IMR-90 (cell line): Measurements from ENCODE around the gene TGFB2. TPM values are rescaled to one million over a fixed set of nuclear protein-coding genes. Genes with fewer than 3 reads are reported as not detected.

Experiments
- ATAC-seq: fragments of 200-7000 bp; cut with Tn5 transposase; 2 replicates; pipeline ENCODE4 v1.9.1; 2020; ENCODE audit warnings: low read depth, mild to moderate bottlenecking, moderate library complexity
- BruUV-seq: library from RNA; stranded (reverse); fragments of 400-500 nt; replicated peaks from 2 replicates; lab custom pipeline; 2021; lab: Mats Ljungman, UMichigan
- CTCF ChIA-PET: fragments of 300-600 bp; formaldehyde crosslinking; extraction: SDS; loops from one replicate; lab custom pipeline; 2021; ENCODE audit warnings: antibody characterized with exemption; lab: Yijun Ruan, JAX
- POLR2A ChIA-PET: fragments of 300-600 bp; sonication (Branson Sonifier 250); formaldehyde crosslinking; loops from one replicate; lab custom pipeline; 2022; ENCODE audit warnings: antibody characterized with exemption; ENCODE audit not compliant: unreplicated experiment; lab: Charles Lee
- DNase-seq: peaks from one replicate; pipeline ENCODE4 v3.0.0; 2013
- H2AFZ ChIP-seq: replicated peaks from 2 replicates; pipeline ENCODE3; 2013; ENCODE audit warnings: low read length, mild to moderate bottlenecking; ENCODE audit not compliant: poor library complexity
- H2AK5ac ChIP-seq: 2 replicates; pipeline ENCODE4 v1.6.1; 2013; ENCODE audit warnings: low read depth, low read length, inconsistent platforms
- H2AK9ac ChIP-seq: replicated peaks from 2 replicates; pipeline ENCODE3; 2013; ENCODE audit warnings: mild to moderate bottlenecking, low read depth, low read length, moderate library complexity; ENCODE audit not compliant: poor library complexity
- H2BK120ac ChIP-seq: 2 replicates; pipeline ENCODE4 v1.6.1; 2013; ENCODE audit warnings: low read depth, low read length, inconsistent platforms
- H2BK15ac ChIP-seq: 3 replicates; pipeline ENCODE4 v1.6.1; 2013; ENCODE audit warnings: low read depth, low read length, inconsistent platforms
- H2BK20ac ChIP-seq: 2 replicates; pipeline ENCODE4 v1.6.1; 2013; ENCODE audit warnings: low read depth, mild to moderate bottlenecking, inconsistent platforms, low read length, moderate library complexity
- H2BK5ac ChIP-seq: 2 replicates; pipeline ENCODE4 v1.6.1; 2013; ENCODE audit warnings: mild to moderate bottlenecking, low read depth, low read length, inconsistent platforms; ENCODE audit not compliant: poor library complexity, severe bottlenecking
- H3K14ac ChIP-seq: replicated peaks from 2 replicates; pipeline ENCODE4 v1.6.1; 2013; ENCODE audit warnings: low read depth, low read length, inconsistent platforms
- H3K18ac ChIP-seq: 2 replicates; pipeline ENCODE4 v1.6.1; 2013; ENCODE audit warnings: low read depth, low read length, control low read depth
- H3K23ac ChIP-seq: 2 replicates; pipeline ENCODE4 v1.6.1; 2013; ENCODE audit warnings: low read depth, low read length, inconsistent platforms
- H3K27ac ChIP-seq: 2 replicates; pipeline ENCODE4 v1.5.1; 2013; ENCODE audit warnings: mild to moderate bottlenecking, control low read depth, low read length; ENCODE audit not compliant: insufficient read depth
- H3K27me3 ChIP-seq: 2 replicates; pipeline ENCODE4 v1.6.1; 2013; ENCODE audit warnings: low read length; ENCODE audit not compliant: control insufficient read depth, insufficient read depth
- H3K36me3 ChIP-seq: 2 replicates; pipeline ENCODE4 v1.6.1; 2013; ENCODE audit warnings: low read length, mixed read lengths; ENCODE audit not compliant: control insufficient read depth, insufficient read depth
- H3K4ac ChIP-seq: 2 replicates; pipeline ENCODE4 v1.6.1; 2013; ENCODE audit warnings: low read depth, low read length, inconsistent platforms
- H3K4me1 ChIP-seq: 2 replicates; pipeline ENCODE4 v1.6.1; 2013; ENCODE audit warnings: low read length, mixed read lengths; ENCODE audit not compliant: control insufficient read depth, insufficient read depth
- H3K4me2 ChIP-seq: 2 replicates; pipeline ENCODE4 v1.6.1; 2013; ENCODE audit warnings: low read depth, mild to moderate bottlenecking, control low read depth, low read length, moderate library complexity
- H3K4me3 ChIP-seq: 2 replicates; pipeline ENCODE4 v1.5.1; 2013; ENCODE audit warnings: low read depth, mild to moderate bottlenecking, control low read depth, low read length, moderate library complexity; ENCODE audit not compliant: insufficient read depth
- H3K56ac ChIP-seq: 2 replicates; pipeline ENCODE4 v1.6.1; 2013; ENCODE audit warnings: low read length, inconsistent platforms; ENCODE audit not compliant: insufficient read depth; ENCODE audit errors: extremely low read depth
- H3K79me1 ChIP-seq, 2 experiments: 2 replicates each; pipeline ENCODE4 v1.6.1; 2013; ENCODE audit warnings: low read length in 2 of 2, inconsistent platforms in 1 of 2, low read depth in 1 of 2
- H3K9ac ChIP-seq: 2 replicates; pipeline ENCODE4 v1.6.1; 2013; ENCODE audit warnings: low read depth, low read length, control low read depth
- H3K9me1 ChIP-seq: 2 replicates; pipeline ENCODE4 v1.6.1; 2013; ENCODE audit warnings: low read length, inconsistent platforms; ENCODE audit not compliant: insufficient read depth
- H3K9me3 ChIP-seq: 2 replicates; pipeline ENCODE4 v1.6.1; 2013; ENCODE audit warnings: low read length; ENCODE audit not compliant: control insufficient read depth, insufficient read depth
- H4K20me1 ChIP-seq: 2 replicates; pipeline ENCODE4 v1.6.1; 2013; ENCODE audit warnings: low read length, inconsistent platforms; ENCODE audit not compliant: insufficient read depth
- H4K5ac ChIP-seq: 2 replicates; pipeline ENCODE4 v1.6.1; 2013; ENCODE audit warnings: mild to moderate bottlenecking, low read depth, low read length, control low read depth
- H4K8ac ChIP-seq, 2 experiments: 2 replicates each; pipeline ENCODE4 v1.6.1; 2013; ENCODE audit warnings: low read depth in 2 of 2, low read length in 2 of 2, control low read depth in 1 of 2, inconsistent platforms in 1 of 2
- H4K91ac ChIP-seq: 2 replicates; pipeline ENCODE4 v1.6.1; 2013; ENCODE audit warnings: low read depth, low read length, inconsistent platforms; ENCODE audit not compliant: insufficient read depth
- CEBPB ChIP-seq: IDR thresholded peaks from 2 replicates; pipeline ENCODE4 v1.6.1; 2012; ENCODE audit warnings: low read depth, low read length, improper control_type of control experiment
- CHD1 ChIP-seq: IDR thresholded peaks from 2 replicates; pipeline ENCODE4 v1.6.1; 2012; ENCODE audit warnings: low read depth, low read length, improper control_type of control experiment
- FOS ChIP-seq: fragments of 150-350 bp; IDR thresholded peaks from 2 replicates; pipeline ENCODE4 v1.6.1; 2016; ENCODE audit warnings: low read depth, low read length
- MAFK ChIP-seq: IDR thresholded peaks from 2 replicates; pipeline ENCODE4 v1.6.1; 2012; ENCODE audit warnings: low read depth, low read length, improper control_type of control experiment
- MAZ ChIP-seq: IDR thresholded peaks from 2 replicates; pipeline ENCODE4 v1.6.1; 2012; ENCODE audit warnings: low read depth, mild to moderate bottlenecking, low read length, improper control_type of control experiment, moderate library complexity, borderline replicate concordance
- MXI1 ChIP-seq: IDR thresholded peaks from 2 replicates; pipeline ENCODE4 v1.6.1; 2012; ENCODE audit warnings: low read depth, mild to moderate bottlenecking, low read length, moderate library complexity, borderline replicate concordance
- POLR2A ChIP-seq: IDR thresholded peaks from 2 replicates; pipeline ENCODE4 v1.6.1; 2012; ENCODE audit warnings: mild to moderate bottlenecking, low read depth, low read length
- RAD21 ChIP-seq: IDR thresholded peaks from 2 replicates; pipeline ENCODE4 v1.6.1; 2012; ENCODE audit warnings: low read length, improper control_type of control experiment
- RFX5 ChIP-seq: IDR thresholded peaks from 2 replicates; pipeline ENCODE4 v1.8.0; 2012; ENCODE audit warnings: low read depth, mild to moderate bottlenecking, low read length, moderate library complexity
- SMC3 ChIP-seq: fragments of 150-350 bp; IDR thresholded peaks from 2 replicates; pipeline ENCODE4 v1.6.1; 2016; ENCODE audit warnings: low read depth, mild to moderate bottlenecking, antibody characterized with exemption, low read length, moderate library complexity
- WGBS, 2 experiments: methylation state at CpG; one replicate each; pipeline versions ENCODE4 v1.1.5 to v1.1.7; 2013; ENCODE audit warnings: missing lambda C conversion rate in 2 of 2; ENCODE audit not compliant: insufficient read length in 1 of 2; ENCODE audit errors: extremely low coverage in 2 of 2; 5-methylcytosine and 5-hydroxymethylcytosine counted together
- dilution Hi-C: fragments of 300-500 bp; cut with HindIII; formaldehyde crosslinking; loops from one replicate; pipeline ENCODE4 v1.14.3; 2018; ENCODE audit warnings: low sequenced_read_pairs; ENCODE audit not compliant: unreplicated experiment
- in situ Hi-C: fragments of 300-500 bp; cut with MboI; formaldehyde crosslinking; loops from 3 replicates; pipeline ENCODE4 v1.14.3; 2019; ENCODE audit warnings: low sequenced_read_pairs, inconsistent platforms, mixed read lengths
- intact Hi-C: fragments of 100-400 bp; cut with micrococcal nuclease; formaldehyde crosslinking; loops from 2 replicates; pipeline ENCODE4 v1.10.0; 2022
- polyA plus RNA-seq, 3 experiments: library from polyadenylated mRNA; depleted of rRNA; stranded (reverse); fragments of >200 nt; gene quantifications; 2 replicates each; pipeline ENCODE4 v1.2.3, GENCODE V29; 2012; ENCODE audit warnings: low replicate concordance in 1 of 3
- total RNA-seq: library from RNA; depleted of rRNA; stranded (reverse); fragments of >200 nt; gene quantifications from 2 replicates; pipeline ENCODE4 v1.2.3, GENCODE V29; 2012
- TF ChIP-seq, protein P1 (sequence below): fragments of 150-350 bp; IDR thresholded peaks from 2 replicates; pipeline ENCODE4 v1.6.1; 2017; ENCODE audit warnings: mild to moderate bottlenecking, antibody characterized with exemption, low read length, low read depth
- TF ChIP-seq, protein P2 (sequence below): fragments of 150-350 bp; IDR thresholded peaks from 2 replicates; pipeline ENCODE4 v1.6.1; 2016; ENCODE audit warnings: low read depth, mild to moderate bottlenecking, low read length, moderate library complexity, borderline replicate concordance

Gene TGFB2
- total and polyA plus RNA-seq, 2 of the 4 experiments (the other 2 are of a cell fraction): 3.7 to 3.8 TPM

DNA sequence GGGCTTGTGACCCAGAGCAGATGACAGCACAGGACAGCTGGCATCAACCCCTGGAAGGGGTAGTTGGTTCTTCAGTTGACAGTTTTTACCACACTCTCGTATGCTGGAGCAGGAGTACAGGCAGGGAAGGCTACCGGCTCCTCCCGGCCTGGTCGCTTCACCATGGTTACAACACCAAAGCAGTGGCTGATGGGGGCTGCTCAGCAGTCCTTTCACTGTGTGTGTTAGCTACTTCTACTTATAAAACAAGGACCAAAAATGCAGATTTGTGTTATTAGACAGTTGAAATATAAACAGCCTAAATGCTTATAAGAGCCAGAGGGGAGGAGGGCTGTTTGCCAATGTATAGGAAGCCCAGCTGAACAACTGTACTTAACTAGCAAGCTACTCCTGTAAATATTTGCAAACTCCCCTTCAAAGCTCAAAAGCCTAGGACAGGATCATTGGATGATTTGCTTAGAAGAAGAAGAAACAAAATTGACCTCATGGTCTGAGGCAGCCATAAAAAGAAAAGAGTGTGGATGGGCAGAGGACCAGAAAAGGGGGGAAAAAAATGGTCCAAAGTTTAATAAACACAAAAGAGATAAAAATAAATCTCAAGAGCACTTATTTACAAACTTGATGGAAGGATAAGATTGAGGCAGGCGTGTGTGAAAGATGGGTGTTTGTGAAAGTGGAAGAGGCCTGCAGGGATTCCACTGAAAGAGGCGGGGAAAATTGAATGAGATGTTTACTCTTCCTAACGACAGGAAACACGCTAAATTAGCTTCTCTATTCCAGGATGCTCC lies 57.1 kb downstream of the TGFB2 start:
- intact Hi-C loops: no loop called here
- H3K27ac ChIP-seq: peak overlapping the region; percentile 31
- H3K4me2 ChIP-seq: peak overlapping the region; percentile 11; the same call in 1 of the 2 replicates
- H4K91ac ChIP-seq: 0 out of 2 replicates have a peak overlapping the region, but pooled peaks have one; percentile 4
- no peak overlapping the region for H3K4me3 ChIP-seq
- H3K9me3 ChIP-seq: no peaks in the 10 kb centered on the region
- H3K4ac ChIP-seq: no peak overlapping the region
- H2BK120ac ChIP-seq: no peak overlapping the region
- H2BK15ac ChIP-seq: no peak overlapping the region
- H2AK9ac ChIP-seq: no peak overlapping the region
- POLR2A ChIA-PET: interaction anchor here (0.5 kb wide), 1 partner anchor 12 kb away, joined by 3 read pairs; no protein-coding TSS in a partner anchor
- peaks cover 9% of the 10 kb centered on the region; the same call in 1 of the 2 replicates for H3K4me1 ChIP-seq
- H3K9ac ChIP-seq: no peak overlapping the region
- H3K36me3 ChIP-seq: peaks cover 1% of the 10 kb centered on the region; the same call in 1 of the 2 replicates
- H4K20me1 ChIP-seq: no peaks in the 10 kb centered on the region
- no peaks in the 10 kb centered on the region for H3K9me1 ChIP-seq
- H2AFZ ChIP-seq: no peak overlapping the region
- no peak overlapping the region for H2BK20ac ChIP-seq
- H3K79me1 ChIP-seq: peaks cover 0 to 3% of the 10 kb centered on the region in 2 experiments; a peak in 2 of 4 replicates
- BruUV-seq: no TSS peak
- H3K14ac ChIP-seq: no peak overlapping the region
- no peak overlapping the region for H2AK5ac ChIP-seq
- in situ Hi-C loops: no loop called here
- no peaks in the 10 kb centered on the region for H3K27me3 ChIP-seq
- H3K23ac ChIP-seq: no peak overlapping the region
- dilution Hi-C loops: no loop called here
- TF ChIP-seq FOS (no peak), MAZ (no peak), CEBPB (no peak), SMC3 (no peak), MXI1 (no peak), POLR2A (no peak), RAD21 (no peak), MAFK (no peak), RFX5 (no peak), CHD1 (no peak)
- TF ChIP-seq, protein P1, sequence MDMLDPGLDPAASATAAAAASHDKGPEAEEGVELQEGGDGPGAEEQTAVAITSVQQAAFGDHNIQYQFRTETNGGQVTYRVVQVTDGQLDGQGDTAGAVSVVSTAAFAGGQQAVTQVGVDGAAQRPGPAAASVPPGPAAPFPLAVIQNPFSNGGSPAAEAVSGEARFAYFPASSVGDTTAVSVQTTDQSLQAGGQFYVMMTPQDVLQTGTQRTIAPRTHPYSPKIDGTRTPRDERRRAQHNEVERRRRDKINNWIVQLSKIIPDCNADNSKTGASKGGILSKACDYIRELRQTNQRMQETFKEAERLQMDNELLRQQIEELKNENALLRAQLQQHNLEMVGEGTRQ: no peak
- TF ChIP-seq, protein P2, sequence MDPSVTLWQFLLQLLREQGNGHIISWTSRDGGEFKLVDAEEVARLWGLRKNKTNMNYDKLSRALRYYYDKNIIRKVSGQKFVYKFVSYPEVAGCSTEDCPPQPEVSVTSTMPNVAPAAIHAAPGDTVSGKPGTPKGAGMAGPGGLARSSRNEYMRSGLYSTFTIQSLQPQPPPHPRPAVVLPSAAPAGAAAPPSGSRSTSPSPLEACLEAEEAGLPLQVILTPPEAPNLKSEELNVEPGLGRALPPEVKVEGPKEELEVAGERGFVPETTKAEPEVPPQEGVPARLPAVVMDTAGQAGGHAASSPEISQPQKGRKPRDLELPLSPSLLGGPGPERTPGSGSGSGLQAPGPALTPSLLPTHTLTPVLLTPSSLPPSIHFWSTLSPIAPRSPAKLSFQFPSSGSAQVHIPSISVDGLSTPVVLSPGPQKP: no peak
- no peak overlapping the region for H2BK5ac ChIP-seq
- H4K5ac ChIP-seq: no peak overlapping the region; the same call in 1 of the 2 replicates
- H4K8ac ChIP-seq: 0 out of 4 replicates have a peak overlapping the region, but pooled peaks of 1 of the 2 experiments have one; percentile 16
- DNase-seq (peak; percentile 64), ATAC-seq (peak; percentile 86)
- CTCF ChIA-PET: interaction anchor here (1.5 kb wide), 1 partner anchor 64 kb away, joined by 3 read pairs; no protein-coding TSS in a partner anchor
- H3K56ac ChIP-seq: no peak overlapping the region
- WGBS, 2 experiments: no CpG with 5 or more reads among the region's 8 CpGs
- no peak overlapping the region; the same call in 1 of the 2 replicates for H3K18ac ChIP-seq
